Thyroid gland (tissue), 4 donors: Measurements from ENCODE around the gene MRPL36.

ENCODE experiments used
- POLR2A ChIP-seq, 2 donors: fragments of 450-650 bp; IDR thresholded peaks; one replicate each; pipeline ENCODE4 v1.6.1; 2017; ENCODE audit warnings: antibody characterized with exemption in 2 of 2, mild to moderate bottlenecking in 2 of 2, moderate library complexity in 1 of 2
- TF ChIP-seq, protein P1 (sequence below), 6 experiments: fragments of 200-600 bp in 3 of 6; fragments of 450-650 bp in 3 of 6; sonication (generic) in 3 of 6; IDR thresholded peaks; one replicate each; pipeline ENCODE4 v1.5.1; 2016 to 2019; ENCODE audit warnings: antibody characterized with exemption in 6 of 6, mild to moderate bottlenecking in 2 of 6, inconsistent platforms in 1 of 6, moderate library complexity in 1 of 6

DNA sequence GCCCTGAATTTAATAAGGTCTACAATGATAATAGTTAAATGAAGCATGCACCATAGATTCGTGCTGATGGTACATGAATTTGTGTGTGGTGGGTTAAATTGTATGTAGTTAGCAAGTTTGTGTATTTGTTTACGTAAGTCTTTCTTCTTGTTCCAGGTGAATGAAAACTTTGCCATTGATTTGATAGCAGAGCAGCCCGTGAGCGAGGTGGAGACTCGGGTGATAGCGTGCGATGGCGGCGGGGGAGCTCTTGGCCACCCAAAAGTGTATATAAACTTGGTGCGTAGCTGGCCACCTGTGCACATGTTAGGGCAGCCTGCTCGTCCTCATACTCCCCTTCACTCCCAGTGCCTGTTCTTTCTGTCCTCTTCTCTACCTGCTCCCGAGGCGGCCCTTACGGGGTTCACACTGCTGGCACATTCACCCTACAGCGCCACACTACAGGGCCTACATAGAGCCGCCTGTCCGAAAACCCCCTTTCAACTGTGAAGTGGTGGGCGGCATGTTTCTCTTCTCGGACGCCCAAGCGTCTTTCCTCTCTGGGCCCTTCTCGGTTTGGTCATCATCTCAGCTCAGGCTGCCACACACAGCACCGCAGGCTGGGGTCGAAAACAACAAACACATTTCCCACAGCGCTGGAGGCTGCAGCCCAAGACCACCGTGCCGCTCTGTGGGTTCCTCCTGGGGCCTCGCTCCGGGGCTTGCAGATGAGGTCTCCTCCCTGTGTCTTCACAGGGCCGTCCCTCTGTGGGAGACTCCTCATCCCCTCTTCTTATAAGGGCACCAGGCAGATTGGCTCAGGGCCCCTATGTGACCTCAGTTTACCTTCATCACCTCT is 14.8 kb upstream of the MRPL36 start:
- TF ChIP-seq, protein P1, sequence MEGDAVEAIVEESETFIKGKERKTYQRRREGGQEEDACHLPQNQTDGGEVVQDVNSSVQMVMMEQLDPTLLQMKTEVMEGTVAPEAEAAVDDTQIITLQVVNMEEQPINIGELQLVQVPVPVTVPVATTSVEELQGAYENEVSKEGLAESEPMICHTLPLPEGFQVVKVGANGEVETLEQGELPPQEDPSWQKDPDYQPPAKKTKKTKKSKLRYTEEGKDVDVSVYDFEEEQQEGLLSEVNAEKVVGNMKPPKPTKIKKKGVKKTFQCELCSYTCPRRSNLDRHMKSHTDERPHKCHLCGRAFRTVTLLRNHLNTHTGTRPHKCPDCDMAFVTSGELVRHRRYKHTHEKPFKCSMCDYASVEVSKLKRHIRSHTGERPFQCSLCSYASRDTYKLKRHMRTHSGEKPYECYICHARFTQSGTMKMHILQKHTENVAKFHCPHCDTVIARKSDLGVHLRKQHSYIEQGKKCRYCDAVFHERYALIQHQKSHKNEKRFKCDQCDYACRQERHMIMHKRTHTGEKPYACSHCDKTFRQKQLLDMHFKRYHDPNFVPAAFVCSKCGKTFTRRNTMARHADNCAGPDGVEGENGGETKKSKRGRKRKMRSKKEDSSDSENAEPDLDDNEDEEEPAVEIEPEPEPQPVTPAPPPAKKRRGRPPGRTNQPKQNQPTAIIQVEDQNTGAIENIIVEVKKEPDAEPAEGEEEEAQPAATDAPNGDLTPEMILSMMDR (IDR thresholded peaks at IDR 0.05), result no peak
- no peak for TF ChIP-seq POLR2A (IDR thresholded peaks at IDR 0.05)
